ENCODE data around the gene DNM2.

GRCh38 chr19:10830931-10831779 lies 113.3 kb downstream of the DNM2 start:
- TF ChIP-seq EZH2 (IDR thresholded peaks at IDR 0.05; ENCODE audit: insufficient read depth, poor library complexity, severe bottlenecking) (no peak), EZH2phosphoT487 (IDR thresholded peaks at IDR 0.05; ENCODE audit: insufficient read depth, low read depth) (no peak)
